ENCODE results near the gene PCID2.
A peak's percentile ranks its signal among the peaks of the same experiment; 100 is the strongest.
"Not testable (repeated sequence)": the region's sequence is repeated elsewhere in the genome, so short reads cannot be mapped to it uniquely, and the experiment has no call there.

The PCID2 gene

GRCh38 chr13:113164492-113164891 is 44.0 kb downstream of the PCID2 start:
- no peak for DNase-seq

- no peak for DNase-seq
Observed at GRCh38 chr13:113162783-113163685, 45.4 kb downstream of the PCID2 start.

GRCh38 chr13:113161975-113162374 is 46.5 kb downstream of the PCID2 start:
- DNase-seq: not testable (repeated sequence)

GRCh38 chr13:113161433-113161832 is 47.0 kb downstream of the PCID2 start:
- no peak for DNase-seq

GRCh38 chr13:113160983-113161382 is 47.5 kb downstream of the PCID2 start:
- no peak for DNase-seq

- no peak for DNase-seq
Observed at GRCh38 chr13:113159701-113160100, 48.8 kb downstream of the PCID2 start.

- DNase-seq: no peak
Observed at GRCh38 chr13:113158946-113159345, 49.5 kb downstream of the PCID2 start.

GRCh38 chr13:113157929-113158747 is 50.3 kb downstream of the PCID2 start, which contains the start of gene PROZ:
Gene PROZ (plus strand): TSS chr13:113158648. CDS start chr13:113158661, 13 bp downstream.
- DNase-seq: no peak

- no peak for DNase-seq
Observed at GRCh38 chr13:113157206-113157928, 51.1 kb downstream of the PCID2 start.

- no peak for DNase-seq
Observed at GRCh38 chr13:113155982-113156655, 52.4 kb downstream of the PCID2 start.

GRCh38 chr13:113155201-113155600 is 53.3 kb downstream of the PCID2 start:
- DNase-seq: no peak

GRCh38 chr13:113153810-113154748 is 54.4 kb downstream of the PCID2 start:
- DNase-seq: peak; percentile 51 to 79 (median 65)

- peak in 1 of 5 donors; percentile 16 for DNase-seq
Observed at GRCh38 chr13:113152984-113153809, 55.3 kb downstream of the PCID2 start.

- no peak for DNase-seq
Observed at GRCh38 chr13:113152691-113152983, 55.8 kb downstream of the PCID2 start.

GRCh38 chr13:113151745-113152690 is 56.5 kb downstream of the PCID2 start:
- DNase-seq: no peak

GRCh38 chr13:113150550-113151365 is 57.7 kb downstream of the PCID2 start:
- peak in 1 of 5 donors; percentile 9 for DNase-seq

- DNase-seq: peak in 1 of 5 donors; percentile 9
Observed at GRCh38 chr13:113149711-113150549, 58.5 kb downstream of the PCID2 start.

Data from T-helper 1 cell (primary cell).